Activated naive CD4-positive, alpha-beta T cell treated with anti-CD3 and anti-CD28 coated beads, Interleukin-2, amount 50 U/mL, for 24 hours (primary cell): ENCODE measurements around the gene ANGPTL8.
A peak's percentile ranks its signal among the peaks of the same experiment; 100 is the strongest.

ENCODE experiments used
- H3K27ac Mint-ChIP-seq: one replicate; pipeline ENCODE4 v1.8.0; 2021; ENCODE audit warnings: mild to moderate bottlenecking, mixed read lengths
- H3K27me3 Mint-ChIP-seq: one replicate; pipeline ENCODE4 v1.8.0; 2021; ENCODE audit warnings: mixed read lengths
- H3K36me3 Mint-ChIP-seq: one replicate; pipeline ENCODE4 v1.8.0; 2021; ENCODE audit warnings: mixed read lengths
- H3K4me1 Mint-ChIP-seq: one replicate; pipeline ENCODE4 v1.8.0; 2021; ENCODE audit warnings: mixed read lengths
- H3K4me3 Mint-ChIP-seq: one replicate; pipeline ENCODE4 v1.8.0; 2021; ENCODE audit warnings: mild to moderate bottlenecking, mixed read lengths
- H3K9me3 Mint-ChIP-seq: one replicate; pipeline ENCODE4 v1.8.0; 2021; ENCODE audit warnings: mixed read lengths

Gene ANGPTL8

GRCh38 chr19:11261971-11262839, 22.8 kb downstream of the ANGPTL8 start, which contains the start of gene DOCK6:
TSS of gene DOCK6 (minus strand) at chr19:11262524. CDS start at chr19:11262440, 84 bp downstream.
- no peak within 1 kb of the TSS for H3K27ac Mint-ChIP-seq
- H3K27me3 Mint-ChIP-seq = peaks cover 27% of the 10 kb centered on the region

DNA sequence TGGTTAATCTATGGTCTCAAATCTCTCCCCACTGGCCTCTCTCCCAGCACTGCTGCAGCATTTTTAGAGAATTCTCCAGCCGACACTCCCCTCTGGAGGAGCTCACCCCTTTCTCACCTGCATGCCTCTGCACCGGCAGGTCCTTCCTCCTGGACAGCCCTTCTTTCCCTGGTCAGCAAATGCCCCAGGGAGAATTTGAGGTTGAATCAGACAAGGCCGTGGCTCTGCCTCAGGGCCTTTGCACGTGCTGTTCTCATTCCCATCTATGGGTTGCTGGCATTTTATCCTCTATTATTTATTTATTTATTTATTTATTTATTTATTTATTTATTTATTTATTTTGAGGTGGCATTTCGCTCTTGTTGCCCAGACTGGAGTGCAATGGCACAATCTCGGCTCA, 24.3 kb downstream of the ANGPTL8 start:
- H3K27ac Mint-ChIP-seq = no peak overlapping the region
- peaks cover 38% of the 10 kb centered on the region for H3K27me3 Mint-ChIP-seq
- H3K4me3 Mint-ChIP-seq = peak overlapping the region; percentile 52
- no peaks in the 10 kb centered on the region for H3K9me3 Mint-ChIP-seq
- H3K4me1 Mint-ChIP-seq = no peaks in the 10 kb centered on the region
- no peaks in the 10 kb centered on the region for H3K36me3 Mint-ChIP-seq

More at GRCh38 chr19:11261971-11262839, 22.8 kb downstream of the ANGPTL8 start, which contains the start of gene DOCK6:
- Mint-ChIP-seq H3K4me3 (peak within 1 kb of the TSS; percentile 77), H3K36me3 (no peaks in the 10 kb centered on the region), H3K9me3 (no peaks in the 10 kb centered on the region), H3K4me1 (no peaks in the 10 kb centered on the region)

- Mint-ChIP-seq H3K4me1 (no peaks in the 10 kb centered on the region), H3K9me3 (no peaks in the 10 kb centered on the region), H3K27me3 (peaks cover 45% of the 10 kb centered on the region), H3K4me3 (no peak overlapping the region), H3K36me3 (no peaks in the 10 kb centered on the region), H3K27ac (no peak overlapping the region)
Measured at GRCh38 chr19:11264452-11265176, 25.2 kb downstream of the ANGPTL8 start.

DNA sequence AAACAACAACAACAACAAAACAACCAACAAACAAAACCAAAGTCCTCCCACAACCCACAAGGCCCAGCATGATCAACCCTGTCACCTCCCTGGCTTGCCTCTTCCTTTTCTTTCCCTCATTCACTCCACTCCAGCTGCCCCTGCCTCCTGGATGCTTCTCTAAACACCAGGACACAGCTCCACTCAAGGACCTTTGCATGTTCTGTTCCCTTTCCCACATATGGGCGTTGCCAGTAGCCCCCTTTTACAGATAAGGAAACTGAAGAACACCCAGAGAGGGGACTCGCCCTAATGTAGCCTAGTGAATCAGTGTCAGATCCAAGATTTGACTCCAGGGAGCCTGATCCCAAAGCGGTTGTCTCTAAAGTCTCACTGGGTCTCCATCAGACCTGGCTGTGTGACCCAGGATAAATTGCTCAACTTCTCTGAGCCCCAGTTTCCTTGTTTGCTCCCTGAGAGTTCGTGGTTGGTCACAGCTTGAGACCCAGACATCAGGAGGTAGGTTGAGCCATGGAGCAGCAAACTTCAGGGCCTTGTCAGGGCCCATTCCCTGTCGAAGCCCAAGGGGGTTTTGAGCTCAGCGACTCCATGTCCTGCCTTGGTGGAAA, 25.9 kb downstream of the ANGPTL8 start:
- Mint-ChIP-seq H3K27me3 (peaks cover 46% of the 10 kb centered on the region), H3K27ac (peak overlapping the region; percentile 78), H3K4me1 (no peaks in the 10 kb centered on the region), H3K4me3 (no peak overlapping the region), H3K9me3 (no peaks in the 10 kb centered on the region), H3K36me3 (no peaks in the 10 kb centered on the region)

GRCh38 chr19:11265785-11266236, 26.4 kb downstream of the ANGPTL8 start:
- no peaks in the 10 kb centered on the region for H3K4me1 Mint-ChIP-seq
- H3K9me3 Mint-ChIP-seq = no peaks in the 10 kb centered on the region
- no peaks in the 10 kb centered on the region for H3K36me3 Mint-ChIP-seq
- H3K27me3 Mint-ChIP-seq = peaks cover 45% of the 10 kb centered on the region
- H3K4me3 Mint-ChIP-seq = no peak overlapping the region
- no peak overlapping the region for H3K27ac Mint-ChIP-seq

GRCh38 chr19:11267316-11268085, 28.1 kb downstream of the ANGPTL8 start:
- Mint-ChIP-seq H3K27ac (peak overlapping the region; percentile 59), H3K4me3 (no peak overlapping the region), H3K27me3 (peaks cover 42% of the 10 kb centered on the region), H3K4me1 (no peaks in the 10 kb centered on the region), H3K9me3 (no peaks in the 10 kb centered on the region), H3K36me3 (no peaks in the 10 kb centered on the region)

DNA sequence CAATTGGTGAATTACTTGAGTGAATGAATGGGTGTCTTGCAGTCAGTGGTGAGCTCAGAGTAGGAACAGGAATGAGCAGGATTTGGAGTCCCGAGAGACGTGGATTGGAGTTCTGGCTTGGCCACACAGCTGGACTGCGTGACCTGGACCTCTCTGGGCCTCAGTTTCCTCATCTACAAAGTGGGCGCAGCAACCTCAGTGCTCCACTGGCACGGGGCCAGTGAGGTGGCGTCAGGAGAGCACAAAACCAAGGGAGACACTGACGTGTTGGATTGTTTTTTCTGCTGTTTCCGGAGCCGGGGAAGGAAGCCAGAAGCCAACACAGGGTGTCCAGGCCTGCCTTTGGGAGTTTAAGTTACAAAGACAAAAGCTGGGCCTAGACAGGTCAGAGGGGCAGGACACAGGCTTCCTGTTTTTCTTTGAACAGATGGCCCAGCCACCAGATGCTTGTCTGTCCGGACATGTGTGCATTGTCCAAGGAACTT, 29.4 kb downstream of the ANGPTL8 start:
- Mint-ChIP-seq H3K9me3 (no peaks in the 10 kb centered on the region), H3K27me3 (peaks cover 37% of the 10 kb centered on the region), H3K4me3 (no peak overlapping the region), H3K36me3 (no peaks in the 10 kb centered on the region), H3K27ac (no peak overlapping the region), H3K4me1 (no peaks in the 10 kb centered on the region)

- Mint-ChIP-seq H3K4me3 (no peak overlapping the region), H3K27me3 (peaks cover 37% of the 10 kb centered on the region), H3K27ac (no peak overlapping the region), H3K4me1 (no peaks in the 10 kb centered on the region), H3K9me3 (no peaks in the 10 kb centered on the region), H3K36me3 (no peaks in the 10 kb centered on the region)
Measured at GRCh38 chr19:11269408-11269807, 30.0 kb downstream of the ANGPTL8 start.

- Mint-ChIP-seq H3K27ac (no peak overlapping the region), H3K27me3 (peaks cover 28% of the 10 kb centered on the region), H3K9me3 (no peaks in the 10 kb centered on the region), H3K4me1 (peaks cover 3% of the 10 kb centered on the region), H3K36me3 (peaks cover 2% of the 10 kb centered on the region), H3K4me3 (no peak overlapping the region)
Measured at GRCh38 chr19:11273296-11273695, 33.9 kb downstream of the ANGPTL8 start.

GRCh38 chr19:11273989-11274388, 34.6 kb downstream of the ANGPTL8 start:
- H3K27me3 Mint-ChIP-seq = peaks cover 23% of the 10 kb centered on the region
- peaks cover 2% of the 10 kb centered on the region for H3K36me3 Mint-ChIP-seq
- H3K4me3 Mint-ChIP-seq = no peak overlapping the region
- H3K9me3 Mint-ChIP-seq = no peaks in the 10 kb centered on the region
- H3K27ac Mint-ChIP-seq = no peak overlapping the region
- peaks cover 3% of the 10 kb centered on the region for H3K4me1 Mint-ChIP-seq

- Mint-ChIP-seq H3K9me3 (no peaks in the 10 kb centered on the region), H3K4me1 (peaks cover 8% of the 10 kb centered on the region), H3K27me3 (peaks cover 18% of the 10 kb centered on the region), H3K36me3 (peaks cover 2% of the 10 kb centered on the region), H3K27ac (no peak overlapping the region), H3K4me3 (no peak overlapping the region)
Measured at GRCh38 chr19:11274533-11275086, 35.2 kb downstream of the ANGPTL8 start.

DNA sequence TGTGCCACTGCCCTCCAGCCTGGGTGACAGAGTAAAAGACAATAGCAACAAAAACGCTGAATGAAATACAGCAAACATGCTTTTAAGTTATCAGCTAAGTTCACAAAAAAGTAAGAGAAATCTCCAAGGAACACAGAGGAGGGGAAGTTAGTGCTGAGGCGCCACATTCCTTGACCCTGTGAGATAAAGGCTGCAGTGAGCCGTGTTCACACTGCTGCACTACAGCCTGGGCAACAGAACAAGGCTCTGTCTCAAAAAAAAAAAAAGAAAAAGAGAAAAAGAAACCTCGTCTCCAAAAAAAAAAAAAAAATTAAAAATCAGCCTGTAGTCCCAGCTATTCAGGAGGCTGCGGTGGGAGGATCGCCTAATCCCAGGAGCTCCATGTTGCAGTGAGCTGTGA, 39.3 kb downstream of the ANGPTL8 start:
- no peak overlapping the region for H3K27ac Mint-ChIP-seq
- peaks cover 24% of the 10 kb centered on the region for H3K27me3 Mint-ChIP-seq
- peaks cover 16% of the 10 kb centered on the region for H3K4me1 Mint-ChIP-seq
- peaks cover 2% of the 10 kb centered on the region for H3K36me3 Mint-ChIP-seq
- no peak overlapping the region for H3K4me3 Mint-ChIP-seq
- H3K9me3 Mint-ChIP-seq = no peaks in the 10 kb centered on the region

GRCh38 chr19:11279505-11280236, 40.3 kb downstream of the ANGPTL8 start:
- Mint-ChIP-seq H3K4me1 (peaks cover 16% of the 10 kb centered on the region), H3K27ac (no peak overlapping the region), H3K36me3 (peaks cover 2% of the 10 kb centered on the region), H3K9me3 (no peaks in the 10 kb centered on the region), H3K27me3 (peaks cover 24% of the 10 kb centered on the region), H3K4me3 (peak overlapping the region; percentile 30)

GRCh38 chr19:11281356-11282049, 42.1 kb downstream of the ANGPTL8 start:
- Mint-ChIP-seq H3K4me3 (no peak overlapping the region), H3K27me3 (peaks cover 21% of the 10 kb centered on the region), H3K36me3 (peaks cover 2% of the 10 kb centered on the region), H3K9me3 (no peaks in the 10 kb centered on the region), H3K27ac (no peak overlapping the region), H3K4me1 (peaks cover 16% of the 10 kb centered on the region)
